Measurements from ENCODE around the gene MMP19. TPM values are rescaled to one million over a fixed set of nuclear protein-coding genes. Genes with fewer than 3 reads are reported as not detected.

Gene MMP19
- total RNA-seq, 4 donors from 2014 or later: 1.4 to 29.5 (median 7.2) TPM

- Histone ChIP-seq H3K4me1 (peaks cover 0 to 8% (median 0%) of the 10 kb centered on the region in 3 donors), H3K9me3 (no peaks in the 10 kb centered on the region), H3K27me3 (no peaks in the 10 kb centered on the region), H3K4me3 (no peak overlapping the region), H3K36me3 (peaks cover 3 to 92% of the 10 kb centered on the region in 2 donors), H3K27ac (no peak overlapping the region)
- ATAC-seq: no peak
- TF ChIP-seq POLR2A (IDR thresholded peaks at IDR 0.05) (no peak), CTCF (IDR thresholded peaks at IDR 0.05) (peak in 3 of 4 experiments; percentile 36 to 46 (median 39))
- WGBS, 2 donors (ENCODE audit: low coverage in 1 of 2): 34 to 44% methylated on average over 5 of the region's 5 CpGs
Observed at GRCh38 chr12:55797068-55797467, 45.7 kb downstream of the MMP19 start.

DNA sequence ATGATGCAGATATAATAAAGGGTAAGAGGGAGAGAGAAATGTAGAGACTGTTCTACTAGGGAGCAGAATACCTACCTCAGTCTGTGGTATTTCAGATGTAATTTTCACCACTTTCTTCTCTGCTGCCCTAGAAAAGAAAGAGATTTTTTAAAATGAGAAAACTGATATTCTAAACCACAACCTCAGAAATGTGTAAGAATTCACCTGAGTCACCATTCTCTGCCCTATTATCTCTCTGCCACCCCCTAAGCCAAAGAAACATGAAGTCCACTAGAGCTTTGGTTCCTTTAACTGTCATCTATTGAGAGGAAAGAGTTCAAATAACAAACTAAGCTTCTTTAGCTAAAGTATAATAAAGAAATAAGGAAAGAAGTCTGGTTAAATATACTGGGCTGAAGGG is 46.8 kb downstream of the MMP19 start:
- no peak for TF ChIP-seq POLR2AphosphoS5 (IDR thresholded peaks at IDR 0.05)
- no peak for TF ChIP-seq EP300 (IDR thresholded peaks at IDR 0.05)
- no peak for TF ChIP-seq POLR2A (IDR thresholded peaks at IDR 0.05)
- TF ChIP-seq CTCF (IDR thresholded peaks at IDR 0.05): no peak
- no peak overlapping the region for H3K4me3 ChIP-seq
- H3K36me3 ChIP-seq: peaks cover 3 to 91% of the 10 kb centered on the region in 2 donors
- no peaks in the 10 kb centered on the region for H3K9me3 ChIP-seq
- ATAC-seq: no peak
- H3K27me3 ChIP-seq: no peaks in the 10 kb centered on the region
- H3K27ac ChIP-seq: no peak overlapping the region
- peaks cover 0 to 8% (median 0%) of the 10 kb centered on the region in 3 donors for H3K4me1 ChIP-seq

- Histone ChIP-seq H3K36me3 (peaks cover 3 to 99% of the 10 kb centered on the region in 2 donors), H3K9me3 (no peaks in the 10 kb centered on the region), H3K4me3 (no peak overlapping the region), H3K4me1 (no peaks in the 10 kb centered on the region), H3K27ac (no peak overlapping the region), H3K27me3 (no peaks in the 10 kb centered on the region)
- 92 to 93% methylated on average over 3 to 4 of the region's 4 CpGs for WGBS, 2 donors (ENCODE audit: low coverage in 1 of 2)
- TF ChIP-seq POLR2A (IDR thresholded peaks at IDR 0.05): no peak
- TF ChIP-seq EP300 (IDR thresholded peaks at IDR 0.05): no peak
- no peak for TF ChIP-seq CTCF (IDR thresholded peaks at IDR 0.05)
- no peak for TF ChIP-seq POLR2AphosphoS5 (IDR thresholded peaks at IDR 0.05)
- ATAC-seq: no peak
Observed at GRCh38 chr12:55789893-55790292, 52.8 kb downstream of the MMP19 start.

GRCh38 chr12:55789171-55789570 is 53.6 kb downstream of the MMP19 start:
- 90 to 94% methylated on average over 2 of the region's 2 CpGs for WGBS, 2 donors (ENCODE audit: low coverage in 1 of 2)

More at GRCh38 chr12:55789171-55789570, 53.6 kb downstream of the MMP19 start:
- no peak overlapping the region for H3K27ac ChIP-seq
- no peak overlapping the region for H3K4me3 ChIP-seq
- ATAC-seq: no peak
- TF ChIP-seq POLR2A (IDR thresholded peaks at IDR 0.05): no peak
- TF ChIP-seq EP300 (IDR thresholded peaks at IDR 0.05): no peak
- no peak for TF ChIP-seq POLR2AphosphoS5 (IDR thresholded peaks at IDR 0.05)
- no peak for TF ChIP-seq CTCF (IDR thresholded peaks at IDR 0.05)
- H3K36me3 ChIP-seq: peaks cover 3 to 99% of the 10 kb centered on the region in 2 donors
- no peaks in the 10 kb centered on the region for H3K27me3 ChIP-seq
- H3K9me3 ChIP-seq: no peaks in the 10 kb centered on the region
- no peaks in the 10 kb centered on the region for H3K4me1 ChIP-seq

Measured in gastroesophageal sphincter (tissue), 4 donors.